HEK293 (cell line): ENCODE measurements around the gene EFEMP2.

Experiments
- CTCF ChIP-seq: fragments of 450-650 bp; formaldehyde crosslinking; IDR thresholded peaks from 2 replicates; pipeline ENCODE4 v1.5.1; 2016; ENCODE audit warnings: missing biosample characterization, missing genetic modification characterization
- WT1 ChIP-seq: fragments of 450-650 bp; formaldehyde crosslinking; IDR thresholded peaks from 2 replicates; pipeline ENCODE4 v1.5.1; 2016; ENCODE audit warnings: missing biosample characterization, missing genetic modification characterization
- ZBTB1 ChIP-seq: fragments of 450-650 bp; formaldehyde crosslinking; IDR thresholded peaks from 2 replicates; pipeline ENCODE4 v1.5.1; 2016; ENCODE audit warnings: missing biosample characterization, missing genetic modification characterization
- ZNF155 ChIP-seq: fragments of 450-650 bp; formaldehyde crosslinking; IDR thresholded peaks from 2 replicates; pipeline ENCODE4 v1.5.1; 2016; ENCODE audit warnings: missing biosample characterization, missing genetic modification characterization
- ZNF335 ChIP-seq: fragments of 450-650 bp; formaldehyde crosslinking; conservative IDR thresholded peaks from 2 replicates; pipeline ENCODE4 v1.5.1; 2016; ENCODE audit warnings: missing biosample characterization, missing genetic modification characterization
- ZNF610 ChIP-seq: fragments of 450-650 bp; formaldehyde crosslinking; IDR thresholded peaks from 2 replicates; pipeline ENCODE4 v1.5.1; 2016; ENCODE audit warnings: missing biosample characterization, missing genetic modification characterization, borderline replicate concordance

GRCh38 chr11:65864706-65865471, 7.7 kb downstream of the EFEMP2 start:
- TF ChIP-seq WT1 (no peak), ZNF335 (tag by site-specific recombination) (no peak), ZBTB1 (tag by site-specific recombination) (no peak), ZNF155 (tag by site-specific recombination) (no peak), CTCF (tag by site-specific recombination) (no peak), ZNF610 (no peak)
